GM23338 (cell line): Measurements from ENCODE around the gene ANKRD44. TPM values are rescaled to one million over a fixed set of nuclear protein-coding genes. Genes with fewer than 3 reads are reported as not detected.

Source experiments
- ATAC-seq: fragments of 200-7000 bp; cut with Tn5 transposase; 3 replicates; pipeline ENCODE4 v1.9.1; 2020
- DNase-seq: peaks from one replicate; pipeline ENCODE4 v3.0.0-alpha.2; 2015; ENCODE audit warnings: low spot score
- H2AFZ ChIP-seq: fragments of 200-600 bp; sonication (generic); 2 replicates; pipeline ENCODE4 v1.8.0; 2016; ENCODE audit warnings: antibody characterized with exemption, mild to moderate bottlenecking, moderate library complexity
- H3F3A ChIP-seq: fragments of 200-600 bp; sonication (generic); replicated peaks from 2 replicates; pipeline ENCODE4 v1.8.0; 2017; ENCODE audit warnings: antibody characterized with exemption, mixed run types, low read depth
- H3K27ac ChIP-seq: fragments of 200-600 bp; sonication (generic); 2 replicates; pipeline ENCODE4 v1.6.1; 2016; ENCODE audit warnings: low read depth
- H3K27me3 ChIP-seq: fragments of 200-600 bp; sonication (generic); 2 replicates; pipeline ENCODE4 v1.8.0; 2016; ENCODE audit warnings: mild to moderate bottlenecking, mixed run types, moderate library complexity; ENCODE audit not compliant: insufficient read depth
- H3K36me3 ChIP-seq: fragments of 200-600 bp; sonication (generic); 2 replicates; pipeline ENCODE4 v1.8.0; 2016; ENCODE audit warnings: mild to moderate bottlenecking; ENCODE audit not compliant: insufficient read depth
- H3K4me1 ChIP-seq: fragments of 200-600 bp; sonication (generic); 2 replicates; pipeline ENCODE4 v1.8.0; 2016; ENCODE audit warnings: mild to moderate bottlenecking, moderate library complexity; ENCODE audit not compliant: insufficient read depth
- H3K4me2 ChIP-seq: fragments of 200-600 bp; sonication (generic); 2 replicates; pipeline ENCODE4 v1.7.1; 2017; ENCODE audit warnings: mixed run types
- H3K4me3 ChIP-seq: fragments of 200-600 bp; sonication (generic); 2 replicates; pipeline ENCODE4 v1.6.1; 2016; ENCODE audit warnings: mixed run types
- H3K79me2 ChIP-seq: fragments of 200-600 bp; sonication (generic); replicated peaks from 2 replicates; pipeline ENCODE4 v1.8.0; 2017; ENCODE audit warnings: mild to moderate bottlenecking; ENCODE audit not compliant: insufficient read depth
- H3K9me2 ChIP-seq: fragments of 200-600 bp; sonication (generic); 2 replicates; pipeline ENCODE4 v1.8.0; 2017; ENCODE audit not compliant: insufficient read depth
- H4K20me1 ChIP-seq: fragments of 200-600 bp; sonication (generic); replicated peaks from 2 replicates; pipeline ENCODE4 v1.8.0; 2017; ENCODE audit warnings: mild to moderate bottlenecking; ENCODE audit not compliant: insufficient read depth
- H3K27ac Mint-ChIP-seq: 2 replicates; pipeline ENCODE4 v1.8.0; 2020; ENCODE audit warnings: inconsistent platforms, mild to moderate bottlenecking, moderate library complexity, mixed read lengths
- H3K27me3 Mint-ChIP-seq: 3 replicates; pipeline ENCODE4 v1.8.0; 2022; ENCODE audit warnings: low read depth, mild to moderate bottlenecking, moderate library complexity, mixed read lengths, inconsistent platforms; ENCODE audit not compliant: insufficient read depth, poor library complexity
- H3K36me3 Mint-ChIP-seq: 3 replicates; pipeline ENCODE4 v1.8.0; 2021; ENCODE audit warnings: low read depth, mild to moderate bottlenecking, inconsistent platforms, moderate library complexity, mixed read lengths
- H3K4me1 Mint-ChIP-seq: 3 replicates; pipeline ENCODE4 v1.8.0; 2020; ENCODE audit warnings: mild to moderate bottlenecking, inconsistent platforms, mixed read lengths
- H3K4me3 Mint-ChIP-seq: 3 replicates; pipeline ENCODE4 v1.8.0; 2021; ENCODE audit warnings: moderate library complexity, mild to moderate bottlenecking, inconsistent platforms, mixed read lengths
- H3K9me3 Mint-ChIP-seq: 3 replicates; pipeline ENCODE4 v1.8.0; 2020; ENCODE audit warnings: moderate library complexity, mild to moderate bottlenecking, inconsistent platforms, mixed read lengths
- CREB1 ChIP-seq: fragments of 250-450 bp; sonication (Bioruptor Pico); IDR thresholded peaks from 2 replicates; pipeline ENCODE4 v1.5.0; 2020; ENCODE audit warnings: low read depth, mild to moderate bottlenecking, moderate library complexity
- CTCF ChIP-seq, 2 experiments: fragments of 200-600 bp in 1 of 2; sonication (generic) in 1 of 2; conservative IDR thresholded peaks; 2 replicates each; pipeline versions ENCODE4 v1.5.1 to v1.6.1; 2016 to 2017; ENCODE audit warnings: antibody characterized with exemption in 2 of 2, low read depth in 2 of 2, mild to moderate bottlenecking in 2 of 2, moderate library complexity in 1 of 2
- ETS1 ChIP-seq: IDR thresholded peaks from 2 replicates; pipeline ENCODE4 v1.6.1; 2016; ENCODE audit warnings: antibody characterized with exemption
- EZH2 ChIP-seq: fragments of 200-600 bp; sonication (generic); IDR thresholded peaks from one replicate; pipeline ENCODE4 v1.8.0; 2017; ENCODE audit warnings: antibody characterized with exemption, mild to moderate bottlenecking, low read depth; ENCODE audit not compliant: unreplicated experiment
- EZH2phosphoT487 ChIP-seq: fragments of 200-600 bp; sonication (generic); IDR thresholded peaks from one replicate; pipeline ENCODE4 v1.8.1; 2018; ENCODE audit warnings: antibody characterized with exemption; ENCODE audit not compliant: unreplicated experiment
- JUNB ChIP-seq: IDR thresholded peaks from one replicate; pipeline ENCODE4 v1.6.1; 2016; ENCODE audit warnings: antibody characterized with exemption; ENCODE audit not compliant: unreplicated experiment
- NANOG ChIP-seq: IDR thresholded peaks from 2 replicates; pipeline ENCODE4 v1.6.1; 2016; ENCODE audit warnings: antibody characterized with exemption, borderline replicate concordance
- POLR2AphosphoS5 ChIP-seq: IDR thresholded peaks from 2 replicates; pipeline ENCODE4 v1.6.1; 2016; ENCODE audit warnings: antibody characterized with exemption, low read depth
- REST ChIP-seq: IDR thresholded peaks from one replicate; pipeline ENCODE4 v1.6.1; 2018; ENCODE audit warnings: antibody characterized with exemption; ENCODE audit not compliant: unreplicated experiment
- ZNF114 ChIP-seq: fragments of 250-450 bp; sonication (Bioruptor Pico); IDR thresholded peaks from 2 replicates; pipeline ENCODE4 v1.5.0; 2020; ENCODE audit warnings: mild to moderate bottlenecking, moderate library complexity
- ZNF331 ChIP-seq: fragments of 250-450 bp; sonication (Bioruptor Pico); IDR thresholded peaks from 2 replicates; pipeline ENCODE4 v1.5.0; 2020; ENCODE audit warnings: low read depth, mild to moderate bottlenecking, moderate library complexity
- polyA plus RNA-seq: library from polyadenylated mRNA; unstranded; fragments of >200 nt; fragmentation: Nextera tagmentation; extraction: Ambion mirVana; gene quantifications from 2 replicates; pipeline ENCODE4 v1.2.1, GENCODE V29; 2016
- total RNA-seq: library from RNA; depleted of rRNA; stranded (reverse); fragments of >200 nt; shearing (Covaris generic); gene quantifications from 2 replicates; pipeline ENCODE4 v1.2.3, GENCODE V29; 2014

ANKRD44 gene
- total and polyA plus RNA-seq, 2 experiments from 2014 or later, result 0.44 to 0.56 TPM

- no peak overlapping the region for H2AFZ ChIP-seq
- no peak overlapping the region for H3K4me2 ChIP-seq
- no peaks in the 10 kb centered on the region for H3K9me3 Mint-ChIP-seq
- H3K27me3 Mint-ChIP-seq, result no peaks in the 10 kb centered on the region
- H3K79me2 ChIP-seq, result no peaks in the 10 kb centered on the region
- H3K9me2 ChIP-seq, result no peaks in the 10 kb centered on the region
- H3K36me3 Mint-ChIP-seq, result no peaks in the 10 kb centered on the region
- H3K36me3 ChIP-seq, result no peaks in the 10 kb centered on the region
- DNase-seq, result no peak
- H3K4me3 Mint-ChIP-seq, result no peak overlapping the region
- no peak for ATAC-seq
- TF ChIP-seq CTCF (conservative IDR thresholded peaks at IDR 0.05; ENCODE audit: low read depth in 2 of 2) (no peak), NANOG (no peak), CREB1 (no peak), EZH2 (no peak), ZNF331 (CRISPR knock-in tag) (no peak), POLR2AphosphoS5 (no peak), ETS1 (no peak), ZNF114 (CRISPR knock-in tag) (no peak), JUNB (no peak)
- no peak overlapping the region for H3K27ac Mint-ChIP-seq
- no peak overlapping the region for H3K27ac ChIP-seq
- no peak overlapping the region for H3K4me3 ChIP-seq
- H3K4me1 Mint-ChIP-seq, result peaks cover 5% of the 10 kb centered on the region; the same call in 2 of the 3 replicates
- H3K27me3 ChIP-seq, result no peaks in the 10 kb centered on the region
- no peaks in the 10 kb centered on the region for H3F3A ChIP-seq
- H4K20me1 ChIP-seq, result no peaks in the 10 kb centered on the region
- 0 out of 2 replicates have a peak, but pooled peaks cover 3% of the 10 kb centered on the region for H3K4me1 ChIP-seq
Observed at GRCh38 chr2:197251163-197251562, 59.4 kb downstream of the ANKRD44 start.

- Histone ChIP-seq H3K27me3 (no peaks in the 10 kb centered on the region), H3K4me1 (no peaks in the 10 kb centered on the region), H2AFZ (no peak overlapping the region), H3K4me3 (no peak overlapping the region), H3K4me2 (no peak overlapping the region), H3K36me3 (no peaks in the 10 kb centered on the region), H3K9me2 (no peaks in the 10 kb centered on the region), H3K27ac (no peak overlapping the region), H3F3A (no peaks in the 10 kb centered on the region), H3K79me2 (no peaks in the 10 kb centered on the region), H4K20me1 (no peaks in the 10 kb centered on the region)
- DNase-seq (no peak), ATAC-seq (no peak)
- no peaks in the 10 kb centered on the region for H3K36me3 Mint-ChIP-seq
- H3K4me3 Mint-ChIP-seq, result no peak overlapping the region
- no peaks in the 10 kb centered on the region; the same call in 2 of the 3 replicates for H3K4me1 Mint-ChIP-seq
- H3K27me3 Mint-ChIP-seq, result no peaks in the 10 kb centered on the region
- no peak for TF ChIP-seq EZH2phosphoT487
- TF ChIP-seq NANOG, result no peak
- no peak for TF ChIP-seq REST
- TF ChIP-seq JUNB, result no peak
- TF ChIP-seq ZNF114 (CRISPR knock-in tag), result no peak
- TF ChIP-seq POLR2AphosphoS5, result no peak
- TF ChIP-seq EZH2, result no peak
- TF ChIP-seq CTCF (conservative IDR thresholded peaks at IDR 0.05; ENCODE audit: low read depth in 2 of 2), result no peak
- no peaks in the 10 kb centered on the region for H3K9me3 Mint-ChIP-seq
- H3K27ac Mint-ChIP-seq, result no peak overlapping the region
Observed at GRCh38 chr2:197250084-197250397, 60.5 kb downstream of the ANKRD44 start.
